Kidney epithelial cell (primary cell): ENCODE measurements around the gene CABLES1. TPM values are rescaled to one million over a fixed set of nuclear protein-coding genes. Genes with fewer than 3 reads are reported as not detected.

Source experiments
- DNase-seq: peaks from one replicate; pipeline ENCODE4 v3.0.0-alpha.2; 2010; ENCODE audit warnings: low read depth
- H3K27me3 ChIP-seq: 2 replicates; pipeline ENCODE4 v1.6.0; 2011; ENCODE audit warnings: low read length; ENCODE audit not compliant: control insufficient read depth, insufficient read depth
- H3K36me3 ChIP-seq: 2 replicates; pipeline ENCODE4 v1.5.1; 2011; ENCODE audit warnings: low read length; ENCODE audit not compliant: control insufficient read depth, insufficient read depth
- H3K4me3 ChIP-seq: 2 replicates; pipeline ENCODE4 v1.5.1; 2011; ENCODE audit warnings: low read depth, mild to moderate bottlenecking, control low read depth, low read length
- total RNA-seq: library from RNA; depleted of rRNA; stranded (reverse); fragments of >200 nt; gene quantifications from 2 replicates; pipeline ENCODE4 v1.2.3, GENCODE V29; 2015
- TF ChIP-seq, protein P1 (sequence below): IDR thresholded peaks from 2 replicates; pipeline ENCODE4 v1.5.1; 2011; ENCODE audit warnings: mild to moderate bottlenecking, moderate library complexity, low read length, control low read depth, inconsistent platforms; ENCODE audit not compliant: insufficient read depth, poor library complexity, severe bottlenecking

The CABLES1 gene
- total RNA-seq, 1 donor from 2014 or later, result 9.6 TPM

DNA sequence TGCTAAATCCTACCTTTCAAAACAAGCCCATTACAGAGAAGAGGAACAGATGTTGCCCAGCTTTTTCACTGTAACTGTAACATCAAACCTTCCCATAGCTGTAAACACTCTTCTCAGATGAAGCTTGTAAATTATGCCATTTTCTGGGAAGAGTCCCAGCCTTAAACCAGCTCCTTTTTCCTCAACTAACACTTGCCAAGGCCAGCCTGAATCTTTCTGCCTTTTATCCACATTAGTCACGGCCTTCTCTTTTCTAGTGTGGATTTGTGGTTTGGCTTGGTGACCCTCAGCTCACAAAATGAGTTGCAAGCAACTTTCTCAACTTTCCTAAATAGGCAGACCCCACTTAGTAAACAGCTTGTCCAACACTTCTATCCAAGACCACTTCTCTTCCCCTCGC lies 90.2 kb downstream of the CABLES1 start:
- DNase-seq, result no peak
- TF ChIP-seq, protein P1, sequence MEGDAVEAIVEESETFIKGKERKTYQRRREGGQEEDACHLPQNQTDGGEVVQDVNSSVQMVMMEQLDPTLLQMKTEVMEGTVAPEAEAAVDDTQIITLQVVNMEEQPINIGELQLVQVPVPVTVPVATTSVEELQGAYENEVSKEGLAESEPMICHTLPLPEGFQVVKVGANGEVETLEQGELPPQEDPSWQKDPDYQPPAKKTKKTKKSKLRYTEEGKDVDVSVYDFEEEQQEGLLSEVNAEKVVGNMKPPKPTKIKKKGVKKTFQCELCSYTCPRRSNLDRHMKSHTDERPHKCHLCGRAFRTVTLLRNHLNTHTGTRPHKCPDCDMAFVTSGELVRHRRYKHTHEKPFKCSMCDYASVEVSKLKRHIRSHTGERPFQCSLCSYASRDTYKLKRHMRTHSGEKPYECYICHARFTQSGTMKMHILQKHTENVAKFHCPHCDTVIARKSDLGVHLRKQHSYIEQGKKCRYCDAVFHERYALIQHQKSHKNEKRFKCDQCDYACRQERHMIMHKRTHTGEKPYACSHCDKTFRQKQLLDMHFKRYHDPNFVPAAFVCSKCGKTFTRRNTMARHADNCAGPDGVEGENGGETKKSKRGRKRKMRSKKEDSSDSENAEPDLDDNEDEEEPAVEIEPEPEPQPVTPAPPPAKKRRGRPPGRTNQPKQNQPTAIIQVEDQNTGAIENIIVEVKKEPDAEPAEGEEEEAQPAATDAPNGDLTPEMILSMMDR, result no peak
- H3K36me3 ChIP-seq, result no peaks in the 10 kb centered on the region
- no peak overlapping the region for H3K4me3 ChIP-seq
- no peaks in the 10 kb centered on the region for H3K27me3 ChIP-seq

GRCh38 chr18:23226391-23226790 lies 91.1 kb downstream of the CABLES1 start:
- H3K27me3 ChIP-seq, result no peaks in the 10 kb centered on the region
- H3K36me3 ChIP-seq, result no peaks in the 10 kb centered on the region
- TF ChIP-seq, protein P1, result no peak
- H3K4me3 ChIP-seq, result no peak overlapping the region
- DNase-seq, result no peak

DNA sequence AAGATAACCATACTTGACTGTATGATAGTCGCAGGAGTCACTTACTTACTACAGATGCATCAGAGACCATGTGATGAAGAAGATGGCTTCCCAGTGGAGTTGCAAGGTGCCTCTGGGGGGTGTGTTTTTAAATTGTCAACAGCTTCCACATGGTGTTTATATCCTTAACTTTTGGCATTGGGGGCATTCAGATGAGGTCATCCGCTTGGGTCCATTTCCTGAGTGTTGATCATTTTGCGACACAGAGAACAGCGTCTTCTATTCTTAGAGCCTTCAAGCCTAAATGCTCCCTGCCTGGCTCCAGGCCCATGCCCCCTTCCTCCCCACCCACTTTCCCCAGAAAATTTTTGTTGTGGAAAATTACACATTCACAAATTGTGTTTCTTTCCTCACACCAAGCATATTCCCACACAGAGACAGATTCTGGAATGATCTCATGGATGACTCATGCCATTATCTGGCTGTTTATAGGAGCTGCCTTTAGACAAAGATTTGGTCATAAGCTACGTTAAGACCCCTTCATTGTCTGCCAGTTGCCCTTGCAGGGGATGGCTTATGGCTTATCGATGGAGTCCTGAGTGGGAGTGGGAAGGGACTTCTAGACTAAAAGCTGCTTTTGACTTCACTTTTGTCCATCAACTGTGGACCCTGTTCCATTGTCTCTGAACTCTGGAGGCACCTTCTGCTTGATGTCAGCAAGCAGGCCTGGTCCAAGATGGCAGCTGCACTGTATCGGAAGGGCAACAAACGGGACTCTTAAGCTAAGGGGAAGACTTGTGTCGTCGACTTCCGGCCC lies 91.8 kb downstream of the CABLES1 start:
- H3K27me3 ChIP-seq, result no peaks in the 10 kb centered on the region
- no peaks in the 10 kb centered on the region for H3K36me3 ChIP-seq
- TF ChIP-seq, protein P1, result no peak
- DNase-seq, result no peak
- no peak overlapping the region for H3K4me3 ChIP-seq

DNA sequence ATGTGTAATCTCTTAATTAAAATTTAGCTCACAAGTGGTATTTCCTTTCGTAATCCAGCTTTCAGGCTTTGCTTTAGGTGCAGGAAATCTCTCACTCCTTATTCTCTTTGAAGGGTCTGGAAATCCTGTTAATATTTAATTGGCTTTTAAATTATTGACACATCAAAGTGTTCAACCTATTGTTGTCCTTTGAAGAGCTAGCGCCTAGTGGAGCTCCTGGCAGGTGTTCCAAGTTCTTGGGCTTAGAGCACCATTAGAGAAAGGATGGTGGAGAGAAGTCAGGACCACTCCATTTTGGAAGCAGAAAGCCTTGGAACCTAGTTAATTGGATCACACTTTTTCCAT lies 92.4 kb downstream of the CABLES1 start:
- H3K36me3 ChIP-seq, result no peaks in the 10 kb centered on the region
- DNase-seq, result peak; percentile 55
- no peak overlapping the region for H3K4me3 ChIP-seq
- no peaks in the 10 kb centered on the region for H3K27me3 ChIP-seq
- TF ChIP-seq, protein P1, result no peak

GRCh38 chr18:23228102-23229061 lies 93.1 kb downstream of the CABLES1 start:
- Histone ChIP-seq H3K4me3 (no peak overlapping the region), H3K36me3 (no peaks in the 10 kb centered on the region), H3K27me3 (no peaks in the 10 kb centered on the region)
- DNase-seq, result no peak
- TF ChIP-seq, protein P1, result no peak
